OCI-LY1 (cell line): ENCODE results near the gene SLC29A2.
"Not testable (repeated sequence)": the region's sequence is repeated elsewhere in the genome, so short reads cannot be mapped to it uniquely, and the experiment has no call there.

Experiments used
- H2AFZ ChIP-seq: fragments of 200-600 bp; sonication (generic), shearing (Covaris generic); 2 replicates; pipeline ENCODE4 v1.6.0; 2014; ENCODE audit warnings: antibody characterized with exemption, mild to moderate bottlenecking, low read length
- H3F3A ChIP-seq: fragments of 200-600 bp; sonication (generic), shearing (Covaris generic); 2 replicates; pipeline ENCODE4 v1.6.0; 2014; ENCODE audit warnings: mild to moderate bottlenecking, antibody characterized with exemption, low read length, moderate library complexity; ENCODE audit not compliant: insufficient read depth
- H3K27ac ChIP-seq: fragments of 200-600 bp; sonication (generic); 2 replicates; pipeline ENCODE4 v1.5.1; 2014; ENCODE audit warnings: low read length, mixed run types, mild to moderate bottlenecking, low read depth; ENCODE audit not compliant: poor library complexity, severe bottlenecking
- H3K27me3 ChIP-seq: fragments of 200-600 bp; sonication (generic); 2 replicates; pipeline ENCODE4 v1.6.0; 2014; ENCODE audit warnings: antibody characterized with exemption, mild to moderate bottlenecking, low read length, moderate library complexity; ENCODE audit not compliant: insufficient read depth
- H3K36me3 ChIP-seq: fragments of 200-600 bp; sonication (generic); 2 replicates; pipeline ENCODE4 v1.6.1; 2014; ENCODE audit warnings: mild to moderate bottlenecking, antibody characterized with exemption, low read length, moderate library complexity, mixed read lengths; ENCODE audit not compliant: insufficient read depth
- H3K4me1 ChIP-seq: fragments of 200-600 bp; sonication (generic); 2 replicates; pipeline ENCODE4 v1.5.1; 2014; ENCODE audit warnings: mild to moderate bottlenecking, low read length, moderate library complexity; ENCODE audit not compliant: insufficient read depth, severe bottlenecking
- H3K4me2 ChIP-seq: fragments of 200-600 bp; sonication (generic), shearing (Covaris generic); 2 replicates; pipeline ENCODE4 v1.6.1; 2014; ENCODE audit warnings: low read length
- H3K4me3 ChIP-seq: fragments of 200-600 bp; sonication (generic); 2 replicates; pipeline ENCODE4 v1.5.1; 2014; ENCODE audit warnings: low read length, low read depth, mild to moderate bottlenecking, mixed read lengths; ENCODE audit not compliant: poor library complexity, severe bottlenecking
- H3K79me2 ChIP-seq: fragments of 200-600 bp; shearing (Covaris generic); 2 replicates; pipeline ENCODE4 v1.6.1; 2016; ENCODE audit warnings: mixed run types, low read length, mixed read lengths; ENCODE audit not compliant: insufficient read depth
- H3K9ac ChIP-seq: fragments of 200-600 bp; sonication (generic), shearing (Covaris generic); 2 replicates; pipeline ENCODE4 v1.6.1; 2014; ENCODE audit warnings: mild to moderate bottlenecking, low read length, mixed read lengths
- H3K9me2 ChIP-seq: fragments of 200-600 bp; sonication (generic), shearing (Covaris generic); 2 replicates; pipeline ENCODE4 v1.6.1; 2014; ENCODE audit warnings: low read depth, mild to moderate bottlenecking, low read length, mixed read lengths
- H3K9me3 ChIP-seq: fragments of 200-600 bp; shearing (Covaris generic); 2 replicates; pipeline ENCODE4 v1.6.1; 2014; ENCODE audit warnings: low read length, mixed read lengths
- H4K20me1 ChIP-seq: fragments of 200-600 bp; sonication (generic), shearing (Covaris generic); 2 replicates; pipeline ENCODE4 v1.6.0; 2016; ENCODE audit warnings: mild to moderate bottlenecking, low read length; ENCODE audit not compliant: insufficient read depth
- EZH2 ChIP-seq: fragments of 200-600 bp; sonication (generic), shearing (Covaris generic); IDR thresholded peaks from 2 replicates; pipeline ENCODE4 v1.8.0; 2017; ENCODE audit warnings: borderline replicate concordance, mixed run types, mild to moderate bottlenecking, antibody characterized with exemption, low read length, moderate library complexity, mixed read lengths
- TF ChIP-seq, protein P1 (sequence below): fragments of 200-600 bp; sonication (generic), shearing (Covaris generic); IDR thresholded peaks from 2 replicates; pipeline ENCODE4 v1.5.1; 2017; ENCODE audit warnings: mild to moderate bottlenecking, antibody characterized with exemption, low read length, moderate library complexity, mixed read lengths

Gene SLC29A2

DNA sequence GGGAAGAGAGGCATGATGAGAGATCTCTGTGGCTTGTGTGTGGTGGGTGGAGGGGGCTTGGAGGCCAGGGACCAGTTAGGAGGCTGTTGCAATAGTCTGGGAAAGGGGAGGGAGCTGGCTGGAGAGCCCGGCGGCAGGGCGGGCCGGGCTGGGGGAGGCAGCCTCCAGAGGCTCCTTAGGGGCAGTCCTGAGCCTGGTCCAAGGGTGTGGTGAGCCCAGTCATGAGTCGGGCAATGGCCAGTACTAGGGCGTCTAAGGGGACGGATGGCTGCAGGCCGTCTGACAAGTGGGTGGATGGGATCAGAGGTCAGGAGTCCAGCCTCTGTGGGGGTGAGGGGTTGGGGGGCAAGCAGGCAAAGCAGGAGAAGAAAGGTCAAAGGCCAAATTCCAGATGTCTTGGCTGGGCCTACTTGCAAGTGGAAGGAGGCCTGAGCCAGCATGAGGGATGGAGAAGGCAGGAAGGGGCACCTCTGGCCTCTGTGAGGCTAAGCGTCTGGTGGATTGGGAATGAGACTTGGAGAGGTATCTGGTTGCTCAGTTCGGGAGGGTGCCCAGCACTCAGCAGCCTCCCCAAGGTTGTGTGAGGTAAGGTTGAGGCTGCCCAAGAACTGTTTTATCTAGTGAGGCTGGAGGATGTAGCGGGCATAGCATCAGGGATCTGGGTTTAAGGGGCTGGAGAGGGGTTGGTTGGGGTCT, 48.7 kb downstream of the SLC29A2 start:
- Histone ChIP-seq H3K79me2 (no peaks in the 10 kb centered on the region), H3K27ac (no peak overlapping the region), H3K4me3 (no peak overlapping the region), H3K36me3 (no peaks in the 10 kb centered on the region), H3F3A (no peaks in the 10 kb centered on the region), H3K27me3 (no peaks in the 10 kb centered on the region), H4K20me1 (no peaks in the 10 kb centered on the region), H3K4me1 (peaks cover 32% of the 10 kb centered on the region), H3K4me2 (no peak overlapping the region), H2AFZ (no peak overlapping the region), H3K9ac (no peak overlapping the region), H3K9me2 (no peaks in the 10 kb centered on the region), H3K9me3 (no peaks in the 10 kb centered on the region)
- TF ChIP-seq EZH2: no peak
- TF ChIP-seq, protein P1, sequence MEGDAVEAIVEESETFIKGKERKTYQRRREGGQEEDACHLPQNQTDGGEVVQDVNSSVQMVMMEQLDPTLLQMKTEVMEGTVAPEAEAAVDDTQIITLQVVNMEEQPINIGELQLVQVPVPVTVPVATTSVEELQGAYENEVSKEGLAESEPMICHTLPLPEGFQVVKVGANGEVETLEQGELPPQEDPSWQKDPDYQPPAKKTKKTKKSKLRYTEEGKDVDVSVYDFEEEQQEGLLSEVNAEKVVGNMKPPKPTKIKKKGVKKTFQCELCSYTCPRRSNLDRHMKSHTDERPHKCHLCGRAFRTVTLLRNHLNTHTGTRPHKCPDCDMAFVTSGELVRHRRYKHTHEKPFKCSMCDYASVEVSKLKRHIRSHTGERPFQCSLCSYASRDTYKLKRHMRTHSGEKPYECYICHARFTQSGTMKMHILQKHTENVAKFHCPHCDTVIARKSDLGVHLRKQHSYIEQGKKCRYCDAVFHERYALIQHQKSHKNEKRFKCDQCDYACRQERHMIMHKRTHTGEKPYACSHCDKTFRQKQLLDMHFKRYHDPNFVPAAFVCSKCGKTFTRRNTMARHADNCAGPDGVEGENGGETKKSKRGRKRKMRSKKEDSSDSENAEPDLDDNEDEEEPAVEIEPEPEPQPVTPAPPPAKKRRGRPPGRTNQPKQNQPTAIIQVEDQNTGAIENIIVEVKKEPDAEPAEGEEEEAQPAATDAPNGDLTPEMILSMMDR: no peak

DNA sequence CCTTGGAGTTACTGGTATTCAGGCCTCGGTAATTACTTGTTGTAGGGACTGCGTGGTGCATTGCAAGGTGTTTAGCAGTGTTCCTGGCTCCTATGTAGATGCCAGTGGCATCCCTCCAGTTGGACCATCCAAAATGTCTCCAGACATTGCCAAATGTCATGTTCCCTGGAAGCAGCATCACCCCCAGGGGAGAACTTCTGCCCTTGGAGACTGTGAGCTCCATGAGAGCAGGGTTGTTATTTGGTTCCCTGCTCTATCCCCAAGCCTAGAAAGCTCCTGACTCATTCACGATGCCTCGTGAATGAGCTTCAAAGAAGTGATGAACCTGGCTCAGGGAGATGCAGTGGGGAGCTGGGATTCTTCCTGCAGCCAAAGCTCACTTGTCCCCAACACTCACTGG, 50.0 kb downstream of the SLC29A2 start:
- Histone ChIP-seq H3K4me1 (peaks cover 42% of the 10 kb centered on the region), H4K20me1 (no peaks in the 10 kb centered on the region), H3K4me3 (no peak overlapping the region), H3K27ac (no peak overlapping the region), H3K9me2 (no peaks in the 10 kb centered on the region), H3F3A (no peaks in the 10 kb centered on the region), H2AFZ (no peak overlapping the region), H3K9me3 (no peaks in the 10 kb centered on the region), H3K4me2 (no peak overlapping the region), H3K27me3 (no peaks in the 10 kb centered on the region), H3K9ac (no peak overlapping the region), H3K36me3 (no peaks in the 10 kb centered on the region), H3K79me2 (no peaks in the 10 kb centered on the region)
- TF ChIP-seq, protein P1: no peak
- TF ChIP-seq EZH2: no peak

DNA sequence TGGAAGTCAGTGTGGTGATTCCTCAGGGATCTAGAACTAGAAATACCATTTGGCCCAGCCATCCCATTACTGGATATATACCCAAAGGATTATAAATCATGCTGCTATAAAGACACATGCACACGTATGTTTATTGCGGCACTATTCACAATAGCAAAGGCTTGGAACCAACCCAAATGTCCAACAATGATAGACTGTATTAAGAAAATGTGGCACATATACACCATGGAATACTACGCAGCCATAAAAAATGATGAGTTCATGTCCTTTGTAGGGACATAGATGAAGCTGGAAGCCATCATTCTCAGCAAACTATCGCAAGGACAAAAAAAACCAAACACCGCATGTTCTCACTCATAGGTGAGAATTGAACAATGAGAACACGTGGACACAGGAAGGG, 50.8 kb downstream of the SLC29A2 start:
- H3K4me1 ChIP-seq: peaks cover 42% of the 10 kb centered on the region
- not testable (repeated sequence) for H2AFZ ChIP-seq, H3K9me2 ChIP-seq, H4K20me1 ChIP-seq, H3K4me3 ChIP-seq, H3K4me2 ChIP-seq, H3K9me3 ChIP-seq, H3K9ac ChIP-seq, H3K79me2 ChIP-seq, H3K27ac ChIP-seq, H3F3A ChIP-seq, H3K36me3 ChIP-seq, H3K27me3 ChIP-seq

DNA sequence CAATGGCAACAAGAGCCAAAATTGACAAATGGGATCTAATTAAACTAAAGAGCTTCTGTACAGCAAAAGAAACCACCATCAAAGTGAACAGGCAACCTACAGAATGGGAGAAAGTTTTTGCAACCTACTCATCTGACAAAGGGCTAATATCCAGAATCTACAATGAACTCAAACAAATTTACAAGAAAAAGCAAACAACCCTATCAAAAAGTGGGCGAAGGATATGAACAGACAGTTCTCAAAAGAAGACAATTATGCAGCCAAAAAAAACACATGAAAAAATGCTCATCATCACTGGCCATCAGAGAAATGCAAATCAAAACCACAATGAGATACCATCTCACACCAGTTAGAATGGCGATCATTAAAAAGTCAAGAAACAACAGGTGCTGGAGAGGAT, 51.3 kb downstream of the SLC29A2 start:
- not testable (repeated sequence) for H2AFZ ChIP-seq, H3K4me2 ChIP-seq, H3K79me2 ChIP-seq, H3K9ac ChIP-seq, H3F3A ChIP-seq, H3K27ac ChIP-seq, H3K27me3 ChIP-seq, H3K9me2 ChIP-seq, H3K36me3 ChIP-seq, H3K9me3 ChIP-seq, H4K20me1 ChIP-seq, H3K4me3 ChIP-seq
- H3K4me1 ChIP-seq: peaks cover 37% of the 10 kb centered on the region
